ENCODE results near the gene SHISA4.

DNA sequence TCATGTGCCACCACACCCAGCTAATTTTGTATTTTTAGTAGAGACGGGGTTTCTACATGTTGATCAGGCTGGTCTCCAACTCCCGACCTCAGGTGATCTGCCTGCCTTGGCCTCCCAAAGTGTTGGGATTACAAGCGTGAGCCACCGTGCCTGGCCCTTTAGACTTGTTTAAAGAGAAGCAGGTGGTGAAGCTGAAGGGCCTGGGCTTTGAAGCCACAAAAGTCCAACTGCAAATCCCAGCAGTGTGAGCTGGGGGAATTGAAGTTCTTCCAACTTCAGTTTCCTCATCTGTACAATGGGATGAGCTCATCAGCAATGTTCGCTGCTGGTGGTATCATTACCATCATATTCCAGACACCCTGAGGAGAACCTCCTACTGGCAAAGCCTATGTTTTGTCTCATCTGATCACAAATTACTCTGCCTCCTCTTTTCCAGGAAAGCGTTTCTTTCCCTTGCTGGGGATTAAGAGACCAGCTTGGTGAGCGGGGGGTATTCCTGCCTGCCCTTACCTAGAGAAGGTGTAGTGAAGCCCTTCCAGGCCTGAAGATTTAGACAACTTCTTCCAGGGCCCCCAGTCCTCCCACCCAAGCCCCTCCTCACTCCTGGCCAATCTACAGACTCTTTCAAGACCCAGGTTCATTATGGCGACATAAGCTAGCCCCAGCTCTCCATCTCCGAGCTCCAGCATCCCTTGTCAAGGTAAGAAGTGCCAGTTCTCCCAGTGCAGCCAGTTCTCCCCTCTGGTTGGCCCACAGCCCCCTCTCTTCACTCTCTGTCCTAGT, 2.4 kb upstream of the SHISA4 start:
- TF ChIP-seq POLR2A (IDR thresholded peaks at IDR 0.05), result no peak
- TF ChIP-seq, protein P1, sequence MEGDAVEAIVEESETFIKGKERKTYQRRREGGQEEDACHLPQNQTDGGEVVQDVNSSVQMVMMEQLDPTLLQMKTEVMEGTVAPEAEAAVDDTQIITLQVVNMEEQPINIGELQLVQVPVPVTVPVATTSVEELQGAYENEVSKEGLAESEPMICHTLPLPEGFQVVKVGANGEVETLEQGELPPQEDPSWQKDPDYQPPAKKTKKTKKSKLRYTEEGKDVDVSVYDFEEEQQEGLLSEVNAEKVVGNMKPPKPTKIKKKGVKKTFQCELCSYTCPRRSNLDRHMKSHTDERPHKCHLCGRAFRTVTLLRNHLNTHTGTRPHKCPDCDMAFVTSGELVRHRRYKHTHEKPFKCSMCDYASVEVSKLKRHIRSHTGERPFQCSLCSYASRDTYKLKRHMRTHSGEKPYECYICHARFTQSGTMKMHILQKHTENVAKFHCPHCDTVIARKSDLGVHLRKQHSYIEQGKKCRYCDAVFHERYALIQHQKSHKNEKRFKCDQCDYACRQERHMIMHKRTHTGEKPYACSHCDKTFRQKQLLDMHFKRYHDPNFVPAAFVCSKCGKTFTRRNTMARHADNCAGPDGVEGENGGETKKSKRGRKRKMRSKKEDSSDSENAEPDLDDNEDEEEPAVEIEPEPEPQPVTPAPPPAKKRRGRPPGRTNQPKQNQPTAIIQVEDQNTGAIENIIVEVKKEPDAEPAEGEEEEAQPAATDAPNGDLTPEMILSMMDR (IDR thresholded peaks at IDR 0.05), result no peak
